Measurements from ENCODE around the gene MOV10L1.

Gene MOV10L1

GRCh38 chr22:50059881-50060262 lies 29.9 kb upstream of the MOV10L1 start:
- no peak for DNase-seq (ENCODE audit: low read depth)
- no peak for TF ChIP-seq CTCF (conservative IDR thresholded peaks at IDR 0.05; ENCODE audit: control insufficient read depth, insufficient read depth, low read depth, low read length)

GRCh38 chr22:50060441-50061140 lies 29.2 kb upstream of the MOV10L1 start:
- no peak for TF ChIP-seq CTCF (conservative IDR thresholded peaks at IDR 0.05; ENCODE audit: control insufficient read depth, insufficient read depth, low read depth, low read length)
- no peak overlapping the region for H3K4me3 ChIP-seq (ENCODE audit: control insufficient read depth, low read depth, low read length)
- DNase-seq (ENCODE audit: low read depth), result no peak

More at GRCh38 chr22:50059881-50060262, 29.9 kb upstream of the MOV10L1 start:
- H3K4me3 ChIP-seq (ENCODE audit: control insufficient read depth, low read depth, low read length), result no peak overlapping the region

GRCh38 chr22:50061141-50061823 lies 28.5 kb upstream of the MOV10L1 start:
- no peak for DNase-seq (ENCODE audit: low read depth)
- H3K4me3 ChIP-seq (ENCODE audit: control insufficient read depth, low read depth, low read length), result no peak overlapping the region
- no peak for TF ChIP-seq CTCF (conservative IDR thresholded peaks at IDR 0.05; ENCODE audit: control insufficient read depth, insufficient read depth, low read depth, low read length)

- no peak for TF ChIP-seq CTCF (conservative IDR thresholded peaks at IDR 0.05; ENCODE audit: control insufficient read depth, insufficient read depth, low read depth, low read length)
- no peak overlapping the region for H3K4me3 ChIP-seq (ENCODE audit: control insufficient read depth, low read depth, low read length)
- DNase-seq (ENCODE audit: low read depth), result no peak
These were observed 27.9 kb upstream of the MOV10L1 start for GRCh38 chr22:50061824-50062355.

- DNase-seq (ENCODE audit: low read depth), result no peak
- H3K4me3 ChIP-seq (ENCODE audit: control insufficient read depth, low read depth, low read length), result no peak overlapping the region
- no peak for TF ChIP-seq CTCF (conservative IDR thresholded peaks at IDR 0.05; ENCODE audit: control insufficient read depth, insufficient read depth, low read depth, low read length)
These were observed 27.2 kb upstream of the MOV10L1 start for GRCh38 chr22:50062509-50063135.

GRCh38 chr22:50063589-50064393 lies 26.0 kb upstream of the MOV10L1 start:
- no peak for TF ChIP-seq CTCF (conservative IDR thresholded peaks at IDR 0.05; ENCODE audit: control insufficient read depth, insufficient read depth, low read depth, low read length)
- no peak overlapping the region for H3K4me3 ChIP-seq (ENCODE audit: control insufficient read depth, low read depth, low read length)
- DNase-seq (ENCODE audit: low read depth), result no peak
